WERI-Rb-1 (cell line): ENCODE measurements around the gene IL18RAP.

Experiments
- DNase-seq: peaks from one replicate; pipeline ENCODE4 v3.0.0-alpha.2; 2020
- H3K27ac ChIP-seq: fragments of 250-450 bp; sonication (Bioruptor Pico); 2 replicates; pipeline ENCODE4 v1.5.1; 2020; ENCODE audit warnings: mild to moderate bottlenecking, moderate library complexity
- H3K27me3 ChIP-seq: fragments of 250-450 bp; sonication (Bioruptor Pico); 2 replicates; pipeline ENCODE4 v1.5.1; 2021; ENCODE audit warnings: mild to moderate bottlenecking, low read depth, moderate library complexity; ENCODE audit not compliant: insufficient read depth, severe bottlenecking
- H3K36me3 ChIP-seq: fragments of 250-450 bp; sonication (Bioruptor Pico); 2 replicates; pipeline ENCODE4 v1.5.1; 2020; ENCODE audit warnings: mild to moderate bottlenecking, moderate library complexity
- H3K4me3 ChIP-seq: 2 replicates; pipeline ENCODE4 v1.5.1; 2011; ENCODE audit warnings: low read depth, mild to moderate bottlenecking, control low read depth, low read length
- H3K9me3 ChIP-seq: fragments of 250-450 bp; sonication (Bioruptor Pico); 2 replicates; pipeline ENCODE4 v1.5.1; 2021; ENCODE audit warnings: mild to moderate bottlenecking, moderate library complexity; ENCODE audit not compliant: severe bottlenecking
- TF ChIP-seq, protein P1 (sequence below): IDR thresholded peaks from 2 replicates; pipeline ENCODE4 v1.5.1; 2011; ENCODE audit warnings: low read depth, mild to moderate bottlenecking, control low read depth, inconsistent platforms, low read length

The IL18RAP gene

GRCh38 chr2:102433973-102434654 is 11.2 kb downstream of the IL18RAP start:
- Histone ChIP-seq H3K27me3 (peaks cover 54% of the 10 kb centered on the region), H3K9me3 (no peaks in the 10 kb centered on the region), H3K36me3 (no peaks in the 10 kb centered on the region), H3K27ac (no peak overlapping the region), H3K4me3 (no peak overlapping the region)
- TF ChIP-seq, protein P1, sequence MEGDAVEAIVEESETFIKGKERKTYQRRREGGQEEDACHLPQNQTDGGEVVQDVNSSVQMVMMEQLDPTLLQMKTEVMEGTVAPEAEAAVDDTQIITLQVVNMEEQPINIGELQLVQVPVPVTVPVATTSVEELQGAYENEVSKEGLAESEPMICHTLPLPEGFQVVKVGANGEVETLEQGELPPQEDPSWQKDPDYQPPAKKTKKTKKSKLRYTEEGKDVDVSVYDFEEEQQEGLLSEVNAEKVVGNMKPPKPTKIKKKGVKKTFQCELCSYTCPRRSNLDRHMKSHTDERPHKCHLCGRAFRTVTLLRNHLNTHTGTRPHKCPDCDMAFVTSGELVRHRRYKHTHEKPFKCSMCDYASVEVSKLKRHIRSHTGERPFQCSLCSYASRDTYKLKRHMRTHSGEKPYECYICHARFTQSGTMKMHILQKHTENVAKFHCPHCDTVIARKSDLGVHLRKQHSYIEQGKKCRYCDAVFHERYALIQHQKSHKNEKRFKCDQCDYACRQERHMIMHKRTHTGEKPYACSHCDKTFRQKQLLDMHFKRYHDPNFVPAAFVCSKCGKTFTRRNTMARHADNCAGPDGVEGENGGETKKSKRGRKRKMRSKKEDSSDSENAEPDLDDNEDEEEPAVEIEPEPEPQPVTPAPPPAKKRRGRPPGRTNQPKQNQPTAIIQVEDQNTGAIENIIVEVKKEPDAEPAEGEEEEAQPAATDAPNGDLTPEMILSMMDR = no peak
- no peak for DNase-seq

- Histone ChIP-seq H3K27me3 (peaks cover 51% of the 10 kb centered on the region), H3K4me3 (no peak overlapping the region), H3K27ac (no peak overlapping the region), H3K36me3 (no peaks in the 10 kb centered on the region), H3K9me3 (no peaks in the 10 kb centered on the region)
- TF ChIP-seq, protein P1 = no peak
- no peak for DNase-seq
These were observed 11.9 kb downstream of the IL18RAP start for GRCh38 chr2:102434655-102435381.

DNA sequence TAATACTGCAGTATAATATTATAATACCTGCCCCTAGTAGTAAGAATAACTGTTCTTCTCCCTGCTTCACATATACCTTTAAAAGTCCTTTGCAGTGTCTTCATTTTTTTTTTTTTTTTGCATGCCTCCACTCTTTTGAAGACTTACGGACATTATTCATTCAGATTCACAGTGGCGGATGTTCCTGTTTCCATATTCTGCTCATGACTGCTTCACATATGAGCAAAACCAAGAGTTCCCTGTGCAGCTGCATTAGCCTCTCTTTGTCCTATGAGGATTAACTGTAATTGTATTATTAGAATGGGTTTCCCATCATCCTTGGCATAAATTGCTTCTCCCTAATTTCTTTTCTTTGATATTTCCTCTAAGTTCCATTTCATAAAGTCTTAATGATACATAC is 12.8 kb downstream of the IL18RAP start:
- H3K27ac ChIP-seq = no peak overlapping the region
- no peaks in the 10 kb centered on the region for H3K9me3 ChIP-seq
- DNase-seq = no peak
- TF ChIP-seq, protein P1 = no peak
- H3K4me3 ChIP-seq = no peak overlapping the region
- no peaks in the 10 kb centered on the region for H3K36me3 ChIP-seq
- peaks cover 60% of the 10 kb centered on the region for H3K27me3 ChIP-seq

DNA sequence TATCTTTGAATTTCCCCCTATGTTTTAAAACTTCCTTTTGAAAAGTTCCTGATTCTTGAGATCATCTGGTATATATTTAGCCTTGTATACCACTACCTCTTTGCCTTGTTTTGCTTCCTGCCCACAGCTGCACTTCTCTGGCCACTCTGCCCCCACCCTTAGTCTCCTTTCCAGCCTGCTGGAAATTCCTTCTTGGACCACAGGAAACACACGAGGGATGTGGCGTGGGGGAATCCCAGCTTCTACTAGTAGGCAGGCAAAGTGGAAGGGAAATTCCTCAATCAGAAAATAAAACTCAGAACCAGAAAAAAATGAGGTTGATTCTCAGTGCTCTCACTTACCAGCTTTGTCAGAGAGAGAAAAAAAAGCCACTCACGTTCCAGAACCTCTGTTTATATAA is 13.4 kb downstream of the IL18RAP start:
- no peak overlapping the region for H3K27ac ChIP-seq
- H3K9me3 ChIP-seq = no peaks in the 10 kb centered on the region
- no peaks in the 10 kb centered on the region for H3K36me3 ChIP-seq
- no peak for DNase-seq
- H3K4me3 ChIP-seq = no peak overlapping the region
- H3K27me3 ChIP-seq = peaks cover 61% of the 10 kb centered on the region
- TF ChIP-seq, protein P1 = no peak

- Histone ChIP-seq H3K4me3 (no peak overlapping the region), H3K36me3 (no peaks in the 10 kb centered on the region), H3K27ac (no peak overlapping the region), H3K27me3 (peaks cover 63% of the 10 kb centered on the region), H3K9me3 (no peaks in the 10 kb centered on the region)
- DNase-seq = no peak
- TF ChIP-seq, protein P1 = no peak
These were observed 14.2 kb downstream of the IL18RAP start for GRCh38 chr2:102437122-102437521.
